K562 (cell line): ENCODE results near the gene C1QL2. TPM values are rescaled to one million over a fixed set of nuclear protein-coding genes. Genes with fewer than 3 reads are reported as not detected.
A peak's percentile ranks its signal among the peaks of the same experiment; 100 is the strongest.

ENCODE experiments used
- ATAC-seq: fragments of 200-7000 bp; cut with Tn5 transposase; 3 replicates; pipeline ENCODE4 v1.9.1; 2020; ENCODE audit warnings: moderate library complexity
- BruUV-seq: library from RNA; stranded (reverse); fragments of 400-500 nt; replicated peaks from 2 replicates; lab custom pipeline; 2021; lab: Mats Ljungman, UMichigan
- CTCF ChIA-PET: fragments of 300-600 bp; formaldehyde crosslinking; extraction: SDS; loops from one replicate; lab custom pipeline; 2021; ENCODE audit warnings: low intra/inter-chr PET ratio; lab: Yijun Ruan, JAX
- POLR2A ChIA-PET: fragments of 300-600, 350-650 bp; sonication (Branson Sonifier 250); formaldehyde crosslinking; extraction: SDS; loops from one replicate; lab custom pipeline; 2021; ENCODE audit warnings: antibody characterized with exemption, inconsistent platforms; lab: Yijun Ruan, JAX
- DNase-seq, 4 experiments: peaks; one replicate each; pipeline versions ENCODE4 v3.0.0 to v3.0.0-alpha.2; 2011 to 2018; ENCODE audit warnings: low spot score in 3 of 4, mixed read lengths in 3 of 4; ENCODE audit errors: extremely low read depth in 1 of 4
- FAIRE-seq: peaks from 2 replicates; lab custom pipeline; 2011; peaks lifted over from hg19 to GRCh38; lab: Jason Lieb, UNC
- H2AFZ ChIP-seq: 2 replicates; pipeline ENCODE4 v1.6.0; 2011; ENCODE audit warnings: low read depth, low read length, control low read depth, inconsistent platforms
- H3K27ac ChIP-seq: fragments of 200-600 bp; 3 replicates; pipeline ENCODE4 v1.8.0; 2011; ENCODE audit warnings: low read depth, mild to moderate bottlenecking, control low read depth, inconsistent platforms, low read length, moderate library complexity, mixed read lengths; ENCODE audit errors: extremely low read depth
- H3K27me3 ChIP-seq, 2 experiments: fragments of 300-600 bp in 1 of 2; 2 replicates in 1 of 2; 3 replicates in 1 of 2; pipeline versions ENCODE4 v1.6.0 to v1.8.0; 2011; ENCODE audit warnings: inconsistent platforms in 2 of 2, low read length in 2 of 2, mild to moderate bottlenecking in 1 of 2, mixed read lengths in 1 of 2, moderate library complexity in 1 of 2; ENCODE audit not compliant: control insufficient read depth in 2 of 2, insufficient read depth in 2 of 2
- H3K36me3 ChIP-seq: fragments of 300-600 bp; 3 replicates; pipeline ENCODE4 v1.8.0; 2011; ENCODE audit warnings: mild to moderate bottlenecking, low read length, inconsistent platforms; ENCODE audit not compliant: control insufficient read depth, insufficient read depth
- H3K4me1 ChIP-seq, 2 experiments: fragments of 200-600 bp in 1 of 2; replicated peaks in 1 of 2; 2 replicates in 1 of 2; 3 replicates in 1 of 2; pipeline versions ENCODE4 v1.5.1 to v1.8.0; 2011; ENCODE audit warnings: inconsistent platforms in 2 of 2, low read length in 2 of 2, mild to moderate bottlenecking in 1 of 2, mixed read lengths in 1 of 2, moderate library complexity in 1 of 2; ENCODE audit not compliant: control insufficient read depth in 2 of 2, insufficient read depth in 2 of 2
- H3K4me2 ChIP-seq: 2 replicates; pipeline ENCODE4 v1.6.1; 2011; ENCODE audit warnings: low read length, control low read depth, inconsistent platforms, mixed read lengths; ENCODE audit not compliant: insufficient read depth
- H3K4me3 ChIP-seq: fragments of 200-600 bp; sonication (generic), shearing (Covaris generic); 2 replicates; pipeline ENCODE4 v1.5.1; 2016; ENCODE audit warnings: control low read depth, inconsistent platforms
- H3K79me2 ChIP-seq: fragments of 200-600 bp; 3 replicates; pipeline ENCODE4 v1.8.0; 2011; ENCODE audit warnings: low read length, inconsistent platforms; ENCODE audit not compliant: control insufficient read depth, insufficient read depth
- H3K9ac ChIP-seq, 2 experiments: 2 replicates each; pipeline versions ENCODE4 v1.6.0 to v1.6.1; 2011; ENCODE audit warnings: low read depth in 2 of 2, low read length in 2 of 2, control low read depth in 1 of 2, inconsistent platforms in 1 of 2, mild to moderate bottlenecking in 1 of 2, mixed read lengths in 1 of 2; ENCODE audit not compliant: insufficient read depth in 1 of 2
- H3K9me1 ChIP-seq: one replicate; pipeline ENCODE4 v1.6.0; 2011; ENCODE audit warnings: inconsistent platforms, mild to moderate bottlenecking, low read length, moderate library complexity; ENCODE audit not compliant: control insufficient read depth, insufficient read depth
- H3K9me3 ChIP-seq: replicated peaks from 2 replicates; pipeline ENCODE4 v1.5.1; 2011; ENCODE audit warnings: low read depth, low read length, inconsistent platforms; ENCODE audit not compliant: control insufficient read depth, insufficient read depth
- H4K20me1 ChIP-seq: replicated peaks from 2 replicates; pipeline ENCODE4 v1.6.1; 2011; ENCODE audit warnings: low read length, inconsistent platforms, mixed read lengths; ENCODE audit not compliant: control insufficient read depth, insufficient read depth
- DPF2 ChIP-seq: fragments of 450-650 bp; IDR thresholded peaks from 2 replicates; pipeline ENCODE4 v1.6.1; 2016
- KAT7 ChIP-seq: sonication (generic); formaldehyde crosslinking; IDR thresholded peaks from 2 replicates; pipeline ENCODE4 v1.8.0; 2022; ENCODE audit warnings: missing genetic modification reagents, mild to moderate bottlenecking, borderline replicate concordance
- KDM1A ChIP-seq, 2 experiments: fragments of 450-650 bp; IDR thresholded peaks; 2 replicates each; pipeline ENCODE4 v1.6.1; 2016; ENCODE audit warnings: mild to moderate bottlenecking in 2 of 2
- MEIS2 ChIP-seq: fragments of 450-650 bp; IDR thresholded peaks from 2 replicates; pipeline ENCODE4 v1.6.1; 2014; ENCODE audit warnings: mild to moderate bottlenecking; ENCODE audit not compliant: partially characterized antibody
- RREB1 ChIP-seq: fragments of 250-450 bp; sonication (Bioruptor Pico); IDR thresholded peaks from 2 replicates; pipeline ENCODE4 v1.4.0; 2020
- WGBS: fragments of 100-300 bp; shearing (Covaris generic); methylation state at CpG from one replicate; pipeline ENCODE4 v1.1.6; 2016; ENCODE audit warnings: low coverage, mixed read lengths; ENCODE audit not compliant: insufficient coverage; ENCODE audit errors: missing lambda C conversion rate; 5-methylcytosine and 5-hydroxymethylcytosine counted together
- in situ Hi-C: fragments of 300-500 bp; cut with MboI; formaldehyde crosslinking; loops from 4 replicates; pipeline ENCODE4 v1.15.0; 2018; ENCODE audit warnings: inconsistent platforms, mixed read lengths
- intact Hi-C: fragments of 100-400 bp; cut with micrococcal nuclease; formaldehyde crosslinking; loops from 2 replicates; pipeline ENCODE4 v1.14.2; 2022
- polyA plus RNA-seq, 8 experiments: library from polyadenylated mRNA; depleted of rRNA in 4 of 8; stranded (reverse) in 5 of 8; unstranded in 3 of 8; fragments of >200 nt; fragmentation: Nextera tagmentation in 2 of 8; fragmentation: Illumina TruSeq in 1 of 8; extraction: Ambion mirVana in 2 of 8; extraction: Trizol in 1 of 8; gene quantifications; 2 replicates each; pipeline versions ENCODE4 v1.2.1 to v1.2.3, GENCODE V29; 2011 to 2014; ENCODE audit warnings: inconsistent platforms in 1 of 8, missing spikeins in 1 of 8
- total RNA-seq, 7 experiments: library from RNA; depleted of rRNA in 6 of 7; stranded (reverse); fragments of >200 nt in 6 of 7; fragmentation: Illumina TruSeq in 2 of 7; extraction: Trizol in 2 of 7; gene quantifications; 2 replicates each; pipeline versions ENCODE4 v1.2.1 to v1.2.3, GENCODE V29; 2011 to 2021; ENCODE audit warnings: low replicate concordance in 1 of 7
- TF ChIP-seq, protein P1 (sequence below): fragments of 200-800 bp; sonication (Bioruptor generic); IDR thresholded peaks from 2 replicates; pipeline ENCODE4 v1.6.1; 2017; ENCODE audit warnings: missing genetic modification characterization, missing compliant biosample characterization

Gene C1QL2
- total and polyA plus RNA-seq, 9 of the 15 experiments (the other 6 are each of a cell fraction or from before 2014, with no cell fraction given) = not detected

DNA sequence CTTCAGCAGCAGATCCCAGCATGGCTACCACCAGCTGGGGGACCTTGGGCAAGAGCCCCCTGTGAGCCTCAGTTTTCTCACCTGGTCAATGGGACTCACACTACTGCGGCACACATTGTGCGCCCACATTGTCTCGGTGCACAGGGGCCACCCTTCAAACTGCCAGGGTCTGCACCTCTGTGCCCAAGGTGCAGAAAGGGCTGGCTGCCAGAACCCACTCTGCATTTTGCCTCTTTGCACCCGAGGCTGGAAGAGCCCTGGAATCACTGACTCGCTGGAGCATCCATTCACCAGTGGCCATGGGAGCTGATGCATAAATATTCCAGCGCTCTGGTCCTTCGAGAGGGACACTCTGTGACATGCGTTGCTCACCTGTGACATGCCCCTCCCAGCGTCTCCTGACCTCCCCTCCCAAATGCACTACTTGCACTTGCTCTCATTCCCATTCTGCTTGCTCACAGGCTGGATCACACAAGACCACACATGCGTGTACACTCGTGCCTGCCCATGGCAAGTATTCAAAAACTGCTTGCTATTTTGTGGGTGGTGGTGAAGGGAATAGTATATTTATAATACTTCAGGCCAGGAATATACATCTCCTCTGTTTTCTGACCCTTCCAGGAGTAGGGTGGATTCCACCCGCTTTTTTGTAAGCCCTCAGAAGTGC, 18.8 kb upstream of the C1QL2 start:
- POLR2A ChIA-PET = no interaction called here
- ATAC-seq (no peak), DNase-seq (no peak), FAIRE-seq (no peak)
- Histone ChIP-seq H3K27ac (no peak overlapping the region), H3K4me2 (no peak overlapping the region), H3K36me3 (no peaks in the 10 kb centered on the region), H4K20me1 (0 out of 2 replicates have a peak, but pooled peaks cover 6% of the 10 kb centered on the region), H3K9me3 (no peaks in the 10 kb centered on the region), H2AFZ (no peak overlapping the region), H3K9ac (no peak overlapping the region), H3K9me1 (no peaks in the 10 kb centered on the region), H3K79me2 (no peaks in the 10 kb centered on the region), H3K27me3 (peaks cover 0 to 17% of the 10 kb centered on the region in 2 experiments; a peak in 3 of 5 replicates), H3K4me3 (no peak overlapping the region), H3K4me1 (peaks cover 7 to 17% of the 10 kb centered on the region in 2 experiments; a peak in 4 of 5 replicates)
- intact Hi-C loops (no loop called here), in situ Hi-C loops (no loop called here)
- TF ChIP-seq KAT7 (CRISPR knock-in tag) = no peak
- CTCF ChIA-PET = no interaction called here
- 14% methylated on average over 12 of the region's 12 CpGs for WGBS
- no TSS peak for BruUV-seq

- no peak overlapping the region for H3K4me3 ChIP-seq
- H4K20me1 ChIP-seq = 0 out of 2 replicates have a peak, but pooled peaks cover 6% of the 10 kb centered on the region
- H3K27ac ChIP-seq = no peak overlapping the region
- in situ Hi-C loops = no loop called here
- intact Hi-C loops = no loop called here
- H3K79me2 ChIP-seq = no peaks in the 10 kb centered on the region
- H3K9me1 ChIP-seq = no peaks in the 10 kb centered on the region
- peaks cover 0 to 20% of the 10 kb centered on the region in 2 experiments; a peak in 2 of 5 replicates for H3K27me3 ChIP-seq
- BruUV-seq = no TSS peak
- H3K4me1 ChIP-seq = peaks cover 3 to 17% of the 10 kb centered on the region in 2 experiments; a peak in 3 of 5 replicates
- ATAC-seq (peak; percentile 73), FAIRE-seq (peak; percentile 98), DNase-seq (peak; percentile 28 to 75 (median 52))
- H3K9ac ChIP-seq = no peak overlapping the region
- H3K36me3 ChIP-seq = no peaks in the 10 kb centered on the region
- H3K9me3 ChIP-seq = no peaks in the 10 kb centered on the region
- H2AFZ ChIP-seq = peak overlapping the region; percentile 3; the same call in 1 of the 2 replicates
- 4% methylated on average over 10 of the region's 10 CpGs for WGBS
- ChIA-PET CTCF (no interaction called here), POLR2A (interaction anchor here (0.8 kb wide), 1 partner anchor 19 kb away, joined by 3 read pairs; no protein-coding TSS in a partner anchor)
- peak overlapping the region; percentile 47 for H3K4me2 ChIP-seq
- TF ChIP-seq RREB1 (CRISPR knock-in tag) = no peak
- TF ChIP-seq KDM1A (IDR thresholded peaks at IDR 0.05) = peak in 1 of 2 experiments; percentile 51; a peak in 2 of 4 replicates
- TF ChIP-seq, protein P1, sequence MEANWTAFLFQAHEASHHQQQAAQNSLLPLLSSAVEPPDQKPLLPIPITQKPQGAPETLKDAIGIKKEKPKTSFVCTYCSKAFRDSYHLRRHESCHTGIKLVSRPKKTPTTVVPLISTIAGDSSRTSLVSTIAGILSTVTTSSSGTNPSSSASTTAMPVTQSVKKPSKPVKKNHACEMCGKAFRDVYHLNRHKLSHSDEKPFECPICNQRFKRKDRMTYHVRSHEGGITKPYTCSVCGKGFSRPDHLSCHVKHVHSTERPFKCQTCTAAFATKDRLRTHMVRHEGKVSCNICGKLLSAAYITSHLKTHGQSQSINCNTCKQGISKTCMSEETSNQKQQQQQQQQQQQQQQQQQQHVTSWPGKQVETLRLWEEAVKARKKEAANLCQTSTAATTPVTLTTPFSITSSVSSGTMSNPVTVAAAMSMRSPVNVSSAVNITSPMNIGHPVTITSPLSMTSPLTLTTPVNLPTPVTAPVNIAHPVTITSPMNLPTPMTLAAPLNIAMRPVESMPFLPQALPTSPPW (CRISPR knock-in tag) = peak; percentile 45
- 0 out of 2 replicates have a peak, but pooled peaks have one; percentile 37 for TF ChIP-seq DPF2
- peak; percentile 68 for TF ChIP-seq MEIS2
These were observed 17.0 kb upstream of the C1QL2 start for GRCh38 chr2:119175517-119175916.
